ENCODE results near the gene DOCK2.

GRCh38 chr5:169850409-169850808, 213.3 kb downstream of the DOCK2 start:
- no peak for TF ChIP-seq ZNF626 (tag by site-specific recombination; IDR thresholded peaks at IDR 0.05)
- no peak for TF ChIP-seq ZNF274 (IDR thresholded peaks at IDR 0.05; ENCODE audit: low read length)
- TF ChIP-seq ZNF274 (tag by site-specific recombination; IDR thresholded peaks at IDR 0.05; ENCODE audit: borderline replicate concordance), result no peak
- TF ChIP-seq, protein P1, sequence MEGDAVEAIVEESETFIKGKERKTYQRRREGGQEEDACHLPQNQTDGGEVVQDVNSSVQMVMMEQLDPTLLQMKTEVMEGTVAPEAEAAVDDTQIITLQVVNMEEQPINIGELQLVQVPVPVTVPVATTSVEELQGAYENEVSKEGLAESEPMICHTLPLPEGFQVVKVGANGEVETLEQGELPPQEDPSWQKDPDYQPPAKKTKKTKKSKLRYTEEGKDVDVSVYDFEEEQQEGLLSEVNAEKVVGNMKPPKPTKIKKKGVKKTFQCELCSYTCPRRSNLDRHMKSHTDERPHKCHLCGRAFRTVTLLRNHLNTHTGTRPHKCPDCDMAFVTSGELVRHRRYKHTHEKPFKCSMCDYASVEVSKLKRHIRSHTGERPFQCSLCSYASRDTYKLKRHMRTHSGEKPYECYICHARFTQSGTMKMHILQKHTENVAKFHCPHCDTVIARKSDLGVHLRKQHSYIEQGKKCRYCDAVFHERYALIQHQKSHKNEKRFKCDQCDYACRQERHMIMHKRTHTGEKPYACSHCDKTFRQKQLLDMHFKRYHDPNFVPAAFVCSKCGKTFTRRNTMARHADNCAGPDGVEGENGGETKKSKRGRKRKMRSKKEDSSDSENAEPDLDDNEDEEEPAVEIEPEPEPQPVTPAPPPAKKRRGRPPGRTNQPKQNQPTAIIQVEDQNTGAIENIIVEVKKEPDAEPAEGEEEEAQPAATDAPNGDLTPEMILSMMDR (tag by site-specific recombination; IDR thresholded peaks at IDR 0.05), result no peak
- TF ChIP-seq ZNF394 (tag by site-specific recombination; IDR thresholded peaks at IDR 0.05; ENCODE audit: borderline replicate concordance), result no peak
- TF ChIP-seq ZFP41 (tag by site-specific recombination; IDR thresholded peaks at IDR 0.05; ENCODE audit: borderline replicate concordance), result no peak
- TF ChIP-seq, protein P2, sequence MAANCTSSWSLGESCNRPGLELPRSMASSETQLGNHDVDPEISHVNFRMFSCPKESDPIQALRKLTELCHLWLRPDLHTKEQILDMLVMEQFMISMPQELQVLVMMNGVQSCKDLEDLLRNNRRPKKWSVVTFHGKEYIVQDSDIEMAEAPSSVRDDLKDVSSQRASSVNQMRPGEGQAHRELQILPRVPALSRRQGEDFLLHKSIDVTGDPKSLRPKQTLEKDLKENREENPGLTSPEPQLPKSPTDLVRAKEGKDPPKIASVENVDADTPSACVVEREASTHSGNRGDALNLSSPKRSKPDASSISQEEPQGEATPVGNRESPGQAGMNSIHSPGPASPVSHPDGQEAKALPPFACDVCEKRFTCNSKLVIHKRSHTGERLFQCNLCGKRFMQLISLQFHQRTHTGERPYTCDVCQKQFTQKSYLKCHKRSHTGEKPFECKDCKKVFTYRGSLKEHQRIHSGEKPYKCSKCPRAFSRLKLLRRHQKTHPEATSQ (tag by site-specific recombination; IDR thresholded peaks at IDR 0.05), result no peak
- TF ChIP-seq IKZF3 (tag by site-specific recombination; IDR thresholded peaks at IDR 0.05), result no peak
- no peak for TF ChIP-seq OSR2 (tag by site-specific recombination; IDR thresholded peaks at IDR 0.05)
- TF ChIP-seq, protein P3, sequence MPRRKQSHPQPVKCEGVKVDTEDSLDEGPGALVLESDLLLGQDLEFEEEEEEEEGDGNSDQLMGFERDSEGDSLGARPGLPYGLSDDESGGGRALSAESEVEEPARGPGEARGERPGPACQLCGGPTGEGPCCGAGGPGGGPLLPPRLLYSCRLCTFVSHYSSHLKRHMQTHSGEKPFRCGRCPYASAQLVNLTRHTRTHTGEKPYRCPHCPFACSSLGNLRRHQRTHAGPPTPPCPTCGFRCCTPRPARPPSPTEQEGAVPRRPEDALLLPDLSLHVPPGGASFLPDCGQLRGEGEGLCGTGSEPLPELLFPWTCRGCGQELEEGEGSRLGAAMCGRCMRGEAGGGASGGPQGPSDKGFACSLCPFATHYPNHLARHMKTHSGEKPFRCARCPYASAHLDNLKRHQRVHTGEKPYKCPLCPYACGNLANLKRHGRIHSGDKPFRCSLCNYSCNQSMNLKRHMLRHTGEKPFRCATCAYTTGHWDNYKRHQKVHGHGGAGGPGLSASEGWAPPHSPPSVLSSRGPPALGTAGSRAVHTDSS (tag by site-specific recombination; IDR thresholded peaks at IDR 0.05), result no peak
- TF ChIP-seq ZNF174 (tag by site-specific recombination; IDR thresholded peaks at IDR 0.05), result no peak
- no peak for TF ChIP-seq ZNF510 (tag by site-specific recombination; IDR thresholded peaks at IDR 0.05; ENCODE audit: insufficient replicate concordance)
- no peak for TF ChIP-seq ZNF473 (tag by site-specific recombination; IDR thresholded peaks at IDR 0.05)

All from HEK293 (cell line).